Hippocampal formation (tissue), 2 donors: Measurements from ENCODE around the gene KRTAP5-6.
A peak's percentile ranks its signal among the peaks of the same experiment; 100 is the strongest.
"Not testable (repeated sequence)": the region's sequence is repeated elsewhere in the genome, so short reads cannot be mapped to it uniquely, and the experiment has no call there.

ENCODE experiments used
- DNase-seq, 2 donors: peaks; one replicate each; lab custom pipeline; 2025; lab: John Stamatoyannopoulos, UW

KRTAP5-6 gene

DNA sequence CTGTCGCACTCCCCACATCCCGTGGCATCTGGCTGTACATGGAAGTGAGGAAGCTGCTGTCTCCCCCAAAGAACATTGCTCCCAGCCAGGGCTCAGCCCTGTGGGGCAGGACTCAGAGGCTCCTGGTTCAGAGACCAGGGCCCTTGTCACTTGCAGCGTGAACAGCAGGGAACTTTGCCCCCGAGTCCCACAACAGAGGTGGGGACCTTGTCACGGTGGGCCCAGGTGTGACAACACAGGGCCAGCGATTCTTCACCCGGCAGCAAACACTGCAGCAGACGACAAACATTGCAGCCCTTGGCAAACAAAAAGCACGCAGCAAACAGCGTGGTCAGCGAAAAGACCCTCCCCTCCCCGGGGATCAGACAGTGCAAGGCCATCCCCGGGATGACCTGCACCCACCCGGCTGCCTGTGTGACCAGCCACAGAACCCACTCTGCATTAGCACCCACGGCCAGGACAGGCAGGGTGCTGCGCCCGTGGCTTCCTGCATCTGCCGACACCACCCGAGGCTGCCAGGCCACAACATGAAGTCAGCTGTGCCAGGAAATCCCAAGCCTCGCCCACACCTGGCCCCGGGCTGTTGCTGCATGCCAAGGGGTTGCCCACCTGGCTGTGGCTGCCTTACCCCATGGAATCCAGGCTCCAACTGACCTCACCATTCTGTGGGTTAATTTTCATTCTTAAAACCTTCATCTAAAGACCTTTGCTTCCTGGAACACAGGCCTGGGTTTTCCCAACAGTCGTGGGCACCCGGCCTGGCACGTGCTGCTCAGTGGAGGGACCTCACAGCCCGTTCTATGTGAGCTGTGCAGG lies 35.3 kb upstream of the KRTAP5-6 start:
- not testable (repeated sequence) for DNase-seq

DNA sequence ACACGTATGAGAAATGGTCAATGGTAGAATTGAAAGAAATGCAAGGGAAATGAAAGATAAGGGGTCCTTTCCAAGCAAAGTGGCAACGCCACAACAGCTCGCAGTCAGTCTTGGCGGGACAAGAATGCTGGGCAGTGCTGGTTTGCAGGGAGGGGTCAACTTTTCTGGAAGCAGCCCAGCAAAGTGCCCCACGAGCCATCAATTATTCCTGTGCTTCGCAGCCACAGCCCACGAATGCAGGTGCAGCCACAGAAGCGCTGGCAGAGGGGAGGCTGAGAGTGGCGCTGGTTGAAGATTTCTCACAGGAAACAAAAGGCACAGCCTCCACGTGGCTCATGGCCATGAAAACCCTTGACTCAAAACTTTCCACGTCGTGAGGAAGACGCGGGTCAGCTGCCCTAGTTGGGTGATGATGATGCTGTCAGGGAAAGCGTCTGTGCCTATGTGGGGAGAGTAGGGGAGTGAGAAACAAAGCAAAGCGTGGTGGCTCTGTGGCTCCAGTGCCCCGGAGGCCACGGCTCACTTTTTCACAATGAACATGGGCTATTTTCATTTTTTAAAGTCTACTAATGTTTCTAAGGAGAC lies 34.2 kb upstream of the KRTAP5-6 start:
- DNase-seq = not testable (repeated sequence)

DNA sequence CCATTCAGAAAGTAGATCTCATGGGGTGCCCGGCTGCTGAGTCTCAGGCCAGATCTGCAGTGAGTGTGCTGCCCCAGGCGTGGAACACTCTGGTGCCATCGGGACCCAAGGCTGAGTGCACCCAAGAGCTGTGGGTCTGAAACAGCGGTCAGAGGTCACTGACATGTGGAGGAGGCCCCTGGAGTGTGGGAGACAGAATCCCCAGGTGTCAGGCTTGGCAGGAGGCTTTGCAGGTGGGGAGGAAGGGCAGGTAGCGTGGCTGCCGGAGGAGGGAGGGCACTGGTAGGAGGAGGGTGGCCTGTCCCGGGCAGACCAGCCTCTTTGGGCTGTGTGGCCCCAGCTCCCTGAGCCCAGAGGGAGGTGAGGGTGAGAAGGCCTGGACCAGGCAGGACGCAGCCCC lies 31.7 kb upstream of the KRTAP5-6 start:
- DNase-seq = no peak

DNA sequence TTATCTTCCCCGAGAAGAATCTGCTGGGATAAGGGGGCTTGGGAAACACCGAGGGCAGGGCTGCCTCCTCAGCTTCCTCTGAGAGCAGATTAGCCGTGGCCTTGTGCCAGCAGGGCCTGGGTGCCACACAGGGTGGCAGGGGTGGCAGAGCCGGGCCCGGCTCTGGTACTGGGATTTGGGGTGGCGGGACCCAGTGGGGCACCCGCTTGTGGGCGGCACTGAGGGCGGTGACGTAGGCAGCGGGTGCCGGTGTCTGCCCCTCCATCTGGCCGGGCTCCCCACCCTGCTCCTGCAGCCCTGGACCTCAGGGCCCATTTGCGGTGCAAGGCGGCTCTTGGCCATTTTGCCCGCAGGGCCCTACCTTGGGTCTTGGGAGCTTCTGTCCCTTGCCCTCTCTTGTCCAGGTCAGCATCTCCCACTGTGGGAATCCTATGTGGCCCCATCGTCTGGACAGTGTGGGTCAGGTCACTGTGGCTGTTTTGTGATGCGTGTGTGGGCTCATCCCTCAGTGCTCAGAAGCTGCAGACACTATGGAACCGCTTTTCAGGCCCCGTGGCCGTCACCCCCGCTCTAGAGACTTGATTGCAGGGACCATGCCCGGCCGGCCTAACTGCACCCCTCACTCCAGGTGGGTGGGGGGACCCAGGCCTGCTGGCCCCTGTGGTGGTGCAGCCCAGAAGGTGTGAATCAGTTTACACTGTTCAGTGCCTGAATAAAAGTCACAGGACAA lies 29.7 kb upstream of the KRTAP5-6 start:
- DNase-seq = no peak

DNA sequence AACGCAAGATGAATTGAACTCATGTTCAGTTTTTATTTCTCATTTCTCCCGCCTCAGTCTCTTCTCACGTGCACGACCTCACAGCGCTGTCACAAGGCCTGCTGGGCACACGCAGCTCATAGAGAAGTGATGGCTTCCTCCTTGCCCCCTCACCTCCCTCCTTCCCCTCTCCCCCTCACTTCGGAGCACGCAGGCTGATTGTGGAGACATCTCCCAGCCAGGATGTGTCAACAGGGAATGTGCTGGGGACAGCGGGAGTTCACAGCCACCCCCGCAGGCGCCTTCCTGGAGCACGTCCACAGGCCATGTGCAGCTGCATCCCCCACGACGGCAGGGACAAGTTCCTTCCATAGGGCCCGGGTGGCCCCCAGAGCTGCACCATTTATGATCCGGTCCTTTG lies 29.1 kb upstream of the KRTAP5-6 start:
- DNase-seq = no peak

DNA sequence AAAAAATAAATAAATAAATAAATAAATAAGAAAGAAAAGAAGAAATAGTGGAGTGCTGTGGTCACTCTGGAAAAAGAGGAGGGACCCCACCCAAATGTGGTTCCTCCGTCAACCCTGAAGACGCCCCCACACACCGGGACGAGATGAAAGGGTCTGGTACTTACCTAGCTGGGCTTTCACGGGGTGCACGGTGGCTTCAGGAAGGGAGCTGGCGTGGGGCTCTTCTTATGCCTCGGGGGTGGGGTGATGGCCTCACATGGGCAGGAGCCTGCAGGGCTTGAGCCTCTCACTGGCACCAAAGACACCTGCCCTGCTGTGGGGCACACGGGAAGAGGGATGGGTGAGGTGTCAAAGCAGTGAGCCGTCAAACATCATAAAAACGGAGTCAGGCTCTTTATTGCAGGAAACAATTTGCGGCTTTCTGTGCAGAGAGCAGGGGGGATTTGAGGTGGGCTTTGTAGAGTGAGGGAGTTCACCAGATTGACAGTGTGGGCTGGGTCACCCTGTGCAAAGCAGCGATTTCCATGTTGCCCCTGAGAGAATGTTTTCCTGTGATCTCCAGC lies 28.0 kb upstream of the KRTAP5-6 start:
- DNase-seq = no peak

DNA sequence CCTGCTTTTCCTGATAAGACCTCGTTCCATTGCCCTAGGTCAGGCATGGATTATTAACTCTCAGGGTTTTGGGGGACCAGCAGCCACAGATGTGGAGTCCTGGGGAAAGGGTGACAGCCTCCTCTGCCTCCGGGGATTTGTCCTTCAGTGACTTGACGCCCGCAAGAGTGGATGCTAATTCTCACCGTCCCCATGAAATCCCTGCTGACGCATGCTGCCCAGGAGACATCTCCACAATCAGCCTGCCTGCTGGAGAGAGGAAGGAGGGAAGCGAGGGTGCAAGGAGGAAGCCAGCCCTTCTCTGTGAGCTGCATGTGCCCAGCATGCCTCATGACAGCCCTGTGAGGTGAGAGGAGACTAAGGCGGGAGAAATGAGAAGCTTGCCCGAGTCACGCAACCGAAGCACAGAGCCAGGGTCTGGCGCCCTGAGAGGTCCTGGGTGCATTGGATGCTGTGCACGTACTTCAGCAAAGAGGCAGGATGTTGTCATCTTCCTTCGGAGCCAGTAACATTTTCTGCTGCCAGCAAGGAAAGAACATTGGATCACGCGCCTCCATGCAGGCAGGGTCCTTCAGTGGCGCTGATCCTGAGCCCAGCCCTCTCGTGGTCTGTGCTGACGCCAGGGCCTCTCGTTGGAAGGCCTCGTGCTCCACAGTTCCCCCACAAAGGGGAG lies 27.3 kb upstream of the KRTAP5-6 start:
- peak in 1 of 2 donors; percentile 3 for DNase-seq

DNA sequence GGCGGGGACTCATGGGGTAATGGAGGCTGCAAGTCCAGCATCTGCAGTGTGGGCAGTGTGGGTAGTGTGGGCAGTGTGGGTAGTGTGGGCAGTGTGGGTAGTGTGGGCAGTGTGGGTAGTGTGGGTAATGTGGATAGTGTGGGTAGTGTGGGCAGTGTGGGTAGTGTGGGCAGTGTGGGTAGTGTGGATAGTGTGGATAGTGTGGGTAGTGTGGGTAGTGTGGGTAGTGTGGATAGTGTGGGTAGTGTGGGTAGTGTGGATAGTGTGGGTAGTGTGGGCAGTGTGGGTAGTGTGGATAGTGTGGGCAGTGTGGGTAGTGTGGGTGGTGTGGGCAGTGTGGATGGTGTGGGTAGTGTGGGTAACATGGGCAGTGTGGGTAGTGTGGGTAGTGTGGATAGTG lies 26.5 kb upstream of the KRTAP5-6 start:
- not testable (repeated sequence) for DNase-seq

DNA sequence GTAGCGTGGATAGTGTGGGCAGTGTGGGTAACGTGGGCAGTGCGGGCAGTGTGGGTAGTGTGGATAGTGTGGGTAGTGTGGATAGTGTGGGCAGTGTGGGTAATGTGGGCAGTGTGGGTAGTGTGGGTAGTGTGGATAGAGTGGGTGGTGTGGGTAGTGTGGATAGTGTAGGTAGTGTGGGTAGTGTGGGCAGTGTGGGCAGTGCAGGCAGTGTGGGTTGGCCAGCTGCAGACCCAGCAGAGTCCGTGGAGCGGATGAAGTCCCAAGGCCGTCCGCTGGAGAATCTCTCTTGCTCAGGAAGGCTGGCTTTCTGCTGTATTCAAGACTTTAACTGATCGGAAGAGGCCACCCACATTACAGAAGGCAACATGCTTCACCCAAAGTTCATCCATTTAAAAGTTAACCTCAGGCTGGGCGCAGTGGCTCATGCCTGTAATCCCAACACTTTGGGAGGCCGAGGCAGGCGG lies 26.1 kb upstream of the KRTAP5-6 start:
- no peak for DNase-seq

DNA sequence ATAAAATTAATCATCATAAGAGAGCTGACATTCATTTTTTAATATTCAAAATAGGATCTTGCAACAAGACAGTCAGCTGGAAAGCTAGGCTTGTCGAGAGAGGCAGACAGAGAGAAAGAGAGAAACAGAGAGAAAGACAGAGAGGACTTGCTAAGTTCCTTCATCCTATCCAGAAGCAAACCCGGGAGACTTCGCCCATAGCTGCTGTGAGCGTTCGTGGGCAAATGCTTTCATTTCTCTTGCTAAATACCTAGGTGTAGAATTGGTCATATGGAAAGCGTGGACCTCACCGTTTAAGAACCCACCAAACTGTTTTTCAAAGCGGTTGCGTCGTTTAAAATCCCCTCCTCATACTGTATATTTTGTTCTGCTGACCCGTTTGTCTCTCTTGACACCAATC lies 25.3 kb upstream of the KRTAP5-6 start:
- DNase-seq = no peak

DNA sequence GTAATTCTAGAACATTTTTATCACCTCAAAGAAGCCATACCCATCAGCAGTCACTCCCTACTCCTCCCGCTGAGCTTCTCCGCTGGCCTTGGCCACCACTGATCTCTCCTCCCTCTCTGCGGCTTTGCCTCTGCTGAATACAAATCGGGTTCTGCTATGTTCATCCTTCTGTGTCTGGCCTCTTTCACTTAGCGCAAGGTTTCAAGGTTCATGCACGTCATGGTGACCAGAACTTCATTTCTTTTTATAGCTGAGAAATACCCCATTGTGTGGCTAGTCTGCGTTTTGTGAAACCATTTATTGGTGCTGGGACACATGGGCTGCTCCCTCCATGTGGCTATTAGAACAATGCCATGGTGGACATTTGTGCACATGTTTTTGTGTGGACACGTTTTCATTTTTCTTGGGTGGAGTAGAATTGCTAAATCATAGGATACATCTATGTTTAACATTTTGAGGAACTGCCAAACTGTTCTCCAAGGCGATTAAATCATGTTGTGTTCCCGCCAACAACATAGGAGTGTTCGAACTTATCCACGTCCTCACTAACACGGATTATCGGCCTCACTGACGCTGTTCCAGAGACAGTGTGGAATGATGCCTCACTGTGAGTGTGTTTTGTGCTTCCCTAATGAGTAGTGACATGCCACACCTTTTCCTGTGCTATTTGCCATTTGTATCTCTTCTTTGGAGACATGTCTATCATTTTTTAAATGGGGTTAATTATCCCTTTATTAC lies 24.2 kb upstream of the KRTAP5-6 start:
- DNase-seq = no peak

DNA sequence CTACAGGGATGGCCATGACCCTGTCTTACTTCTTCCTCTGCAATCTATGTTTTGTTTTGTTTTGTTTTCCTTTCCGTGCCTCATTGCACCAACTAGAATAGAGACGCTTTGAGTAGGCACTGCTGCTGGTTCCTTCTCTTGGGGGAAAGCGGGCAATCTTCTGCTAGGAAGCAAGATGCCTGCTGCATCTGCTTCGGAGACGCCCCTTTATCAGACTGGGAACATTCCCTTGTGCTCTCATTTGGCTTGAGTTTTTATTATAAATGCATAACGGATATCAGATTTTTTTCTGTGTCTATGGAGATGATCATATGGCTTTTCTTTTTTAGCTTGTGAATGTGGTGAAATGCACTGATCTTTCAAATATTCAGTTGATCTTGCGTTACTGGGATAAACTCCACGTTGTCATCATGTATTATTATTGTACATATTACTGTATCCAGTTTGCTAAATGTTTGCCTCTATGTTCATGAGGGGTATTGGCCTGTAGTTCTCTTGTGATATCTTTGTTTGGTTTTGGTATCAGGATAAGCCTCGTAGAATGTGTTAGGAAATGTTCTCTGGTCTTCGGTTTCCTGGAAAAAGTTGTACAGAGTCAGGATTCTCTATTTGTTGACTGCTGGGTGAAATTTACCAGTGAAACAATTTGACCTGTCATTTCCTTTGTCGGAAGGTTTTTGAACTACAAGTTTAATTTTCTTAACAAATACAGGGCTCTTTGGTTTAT lies 23.4 kb upstream of the KRTAP5-6 start:
- no peak for DNase-seq

DNA sequence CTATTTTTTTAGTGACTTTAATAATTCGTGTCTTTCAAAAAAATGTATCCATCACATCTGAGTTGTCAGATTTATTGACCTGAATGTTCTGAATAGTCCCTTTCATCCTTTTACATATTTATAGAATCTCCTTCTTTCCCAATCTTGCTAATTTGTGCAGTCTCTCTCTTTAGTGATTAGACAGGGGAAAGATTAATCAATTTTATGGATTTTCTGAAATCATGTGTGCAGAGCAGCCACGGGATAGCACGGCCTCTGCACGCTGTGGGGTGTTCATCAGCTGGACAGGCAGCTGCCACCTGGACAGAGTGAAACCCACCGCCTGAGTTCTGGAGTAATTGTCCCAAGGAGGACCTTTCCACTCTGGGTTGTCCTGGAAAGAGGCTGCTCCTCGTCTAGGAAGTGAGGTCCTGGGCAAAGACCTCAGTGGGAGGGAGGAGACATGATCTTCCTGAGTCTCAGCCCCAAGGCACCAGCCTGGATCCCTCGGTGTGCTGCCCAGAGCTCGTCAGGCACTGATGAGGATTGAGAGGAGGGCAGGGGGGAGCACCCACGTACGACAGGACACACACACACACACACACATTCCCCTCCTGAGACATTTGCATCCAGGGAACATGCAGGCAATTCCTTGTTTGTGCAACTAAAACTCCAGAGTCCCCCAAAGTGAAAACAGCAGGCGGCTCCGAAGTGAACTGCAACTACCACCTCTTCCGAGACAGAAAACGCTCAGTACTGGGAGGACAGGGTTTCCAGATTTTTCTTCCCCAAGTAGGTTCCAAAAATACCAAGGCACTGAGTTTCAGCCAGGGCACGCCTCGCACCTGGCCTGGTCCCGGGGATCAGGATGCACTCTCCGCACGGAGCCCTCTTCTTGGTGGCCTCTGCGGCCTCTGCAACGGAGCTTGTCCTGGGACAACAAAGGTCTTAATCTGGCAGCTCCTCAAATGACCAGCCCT lies 22.5 kb upstream of the KRTAP5-6 start:
- DNase-seq = no peak

DNA sequence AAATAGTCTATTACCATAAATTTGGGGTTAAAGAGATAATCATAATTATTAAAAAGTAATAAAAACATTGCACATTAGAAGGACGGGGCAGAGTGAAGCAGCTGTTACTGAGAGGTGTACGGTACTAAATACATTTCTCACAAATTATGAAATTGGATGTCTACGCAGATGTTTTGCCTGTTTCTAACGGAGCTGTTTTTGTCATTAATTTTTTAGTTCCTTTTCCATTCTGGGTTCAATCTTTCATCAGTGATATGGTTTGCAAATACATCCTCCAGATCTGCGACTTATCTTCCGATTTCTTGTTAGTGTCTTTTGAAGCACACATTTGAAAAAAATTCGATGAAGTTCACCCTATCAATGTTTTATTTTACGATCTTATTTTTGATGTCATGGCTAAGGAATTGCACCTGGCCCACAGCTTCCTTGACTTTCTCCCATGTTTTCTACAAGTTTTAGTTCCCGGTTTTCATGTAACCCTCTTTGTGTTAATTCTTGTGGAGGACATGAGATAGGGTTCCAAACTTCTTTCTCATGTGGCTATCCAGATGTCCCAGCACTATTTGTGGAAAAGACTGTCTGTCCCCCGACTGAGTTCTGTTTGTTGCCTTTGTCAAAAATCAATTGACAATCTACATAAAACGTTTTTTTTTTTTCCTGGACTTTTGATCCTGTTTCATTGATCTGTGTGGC lies 21.3 kb upstream of the KRTAP5-6 start:
- DNase-seq = no peak

DNA sequence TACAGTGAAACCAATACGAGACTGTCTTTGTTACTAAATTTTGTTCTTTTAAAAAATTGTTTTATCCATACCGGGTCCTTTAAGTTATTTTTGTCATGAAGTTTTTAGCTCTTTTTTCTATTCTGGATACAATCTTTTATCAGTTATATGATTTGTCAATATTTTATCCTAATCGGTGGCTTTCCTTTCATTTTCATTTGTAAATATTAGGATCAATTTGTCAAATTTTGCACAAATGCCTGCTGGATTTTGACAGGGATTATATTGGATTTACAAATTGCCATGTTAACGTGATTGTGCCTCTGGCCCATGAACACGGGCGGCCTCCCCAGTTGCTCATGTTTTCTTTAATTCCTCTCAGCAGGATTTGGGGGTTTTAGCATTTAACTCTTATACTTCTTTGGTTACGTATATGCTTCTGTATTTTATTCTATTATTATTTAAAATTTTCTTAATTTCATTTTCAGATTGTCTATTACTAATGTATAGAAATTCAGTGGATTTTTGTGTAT lies 20.7 kb upstream of the KRTAP5-6 start:
- no peak for DNase-seq

DNA sequence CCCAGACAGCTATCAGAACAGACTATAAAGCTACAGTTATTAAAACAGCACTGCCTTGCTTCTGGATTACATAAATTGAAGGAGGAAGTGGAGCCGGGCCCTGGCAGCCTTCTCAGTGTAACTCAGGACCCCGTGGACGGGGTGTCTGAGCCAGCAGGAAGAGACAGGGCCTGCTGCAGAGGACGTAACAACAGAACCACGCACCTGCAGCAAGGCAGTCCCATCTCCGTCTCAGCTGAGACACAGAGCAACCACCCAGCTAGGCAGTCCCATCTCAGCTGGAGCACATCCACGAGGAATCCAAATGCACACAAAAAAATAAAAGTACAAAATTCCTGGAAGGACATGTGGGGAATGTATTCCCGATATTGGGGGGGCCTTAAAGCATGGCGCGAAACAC lies 17.1 kb upstream of the KRTAP5-6 start:
- DNase-seq = no peak

DNA sequence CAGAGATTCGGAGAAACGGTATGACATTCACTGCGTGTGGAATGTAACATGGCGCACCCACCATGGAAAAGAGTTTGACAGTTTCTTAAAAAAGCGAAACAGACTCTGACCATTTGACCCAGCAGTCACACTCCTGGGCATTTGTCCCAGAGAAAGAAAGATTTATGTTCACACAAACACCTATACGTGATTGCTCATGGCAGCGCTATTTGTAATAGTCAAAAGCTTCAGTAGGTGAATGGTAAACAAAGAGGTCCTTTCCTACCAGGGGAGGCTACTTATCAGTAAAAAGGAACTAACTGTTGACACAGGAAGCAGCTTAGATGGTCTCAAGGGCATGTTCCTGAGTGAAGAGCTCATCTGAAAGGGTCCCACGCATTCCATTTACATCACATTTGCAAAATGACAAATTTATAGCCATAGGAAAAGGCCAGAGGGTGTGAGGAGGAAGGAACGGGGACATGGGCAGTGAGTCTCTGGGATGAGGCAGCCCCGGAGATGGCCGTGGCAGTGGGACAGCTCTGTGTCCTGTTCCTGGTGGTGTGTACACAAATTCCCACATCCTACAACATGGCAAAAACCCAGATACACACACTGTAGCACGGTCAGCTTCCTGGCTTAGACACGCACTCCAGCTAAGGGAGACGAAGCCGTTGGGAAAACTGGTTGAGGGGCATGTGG lies 14.6 kb upstream of the KRTAP5-6 start:
- DNase-seq = no peak

DNA sequence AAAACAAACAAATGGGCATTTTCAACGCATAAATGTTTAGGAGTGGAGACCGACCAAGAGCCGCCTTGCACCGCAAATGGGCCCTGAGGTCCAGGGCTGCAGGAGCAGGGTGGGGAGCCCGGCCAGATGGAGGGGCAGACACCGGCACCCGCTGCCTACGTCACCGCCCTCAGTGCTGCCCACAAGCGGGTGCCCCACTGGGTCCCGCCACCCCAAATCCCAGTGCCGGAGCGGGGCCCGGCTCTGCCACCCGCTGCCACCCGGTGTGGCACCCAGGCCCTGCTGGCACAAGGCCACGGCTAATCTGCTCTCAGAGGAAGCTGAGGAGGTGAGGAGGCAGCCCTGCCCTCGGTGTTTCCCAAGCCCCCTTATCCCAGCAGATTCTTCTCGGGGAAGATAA lies 13.8 kb upstream of the KRTAP5-6 start:
- DNase-seq = not testable (repeated sequence)
